GM12878 (cell line): ENCODE measurements around the gene PDE8B. TPM values are rescaled to one million over a fixed set of nuclear protein-coding genes. Genes with fewer than 3 reads are reported as not detected.

Experiments
- ATAC-seq: fragments of 200-7000 bp; cut with Tn5 transposase; 3 replicates; pipeline ENCODE4 v1.9.1; 2020; ENCODE audit warnings: mild to moderate bottlenecking, moderate library complexity
- BruUV-seq: library from RNA; stranded (reverse); fragments of 400-500 nt; replicated peaks from 2 replicates; lab custom pipeline; 2021; lab: Mats Ljungman, UMichigan
- CTCF ChIA-PET: fragments of 300-600 bp; sonication (Branson Sonifier 250); formaldehyde crosslinking; extraction: SDS; loops from one replicate; lab custom pipeline; 2021; ENCODE audit warnings: inconsistent platforms; lab: Yijun Ruan, JAX
- POLR2A ChIA-PET: fragments of 350-600 bp; formaldehyde crosslinking; extraction: SDS; loops from one replicate; lab custom pipeline; 2021; ENCODE audit warnings: inconsistent platforms; lab: Charles Lee
- RAD21 ChIA-PET: fragments of 300-600 bp; sonication (Branson Sonifier 250); formaldehyde crosslinking; loops from one replicate; lab custom pipeline; 2023; ENCODE audit warnings: antibody characterized with exemption; ENCODE audit not compliant: unreplicated experiment; lab: Charles Lee
- SMC1A ChIA-PET: fragments of 300-600 bp; sonication (Branson Sonifier 250); formaldehyde crosslinking; loops from one replicate; lab custom pipeline; 2023; ENCODE audit not compliant: unreplicated experiment, uncharacterized antibody; lab: Charles Lee
- DNase-seq: peaks from one replicate; pipeline ENCODE4 v3.0.0-alpha.2; 2011; ENCODE audit warnings: low read depth, low spot score
- FAIRE-seq: peaks from 3 replicates; lab custom pipeline; 2011; peaks lifted over from hg19 to GRCh38; lab: Jason Lieb, UNC
- H2AFZ ChIP-seq: 2 replicates; pipeline ENCODE4 v1.6.0; 2011; ENCODE audit warnings: low read depth, low read length, control low read depth; ENCODE audit not compliant: control insufficient read depth
- H3K27ac ChIP-seq: 2 replicates; pipeline ENCODE4 v1.5.1; 2011; ENCODE audit warnings: control low read depth; ENCODE audit not compliant: control insufficient read depth, insufficient read depth
- H3K27me3 ChIP-seq, 2 experiments: replicated peaks in 1 of 2; 2 replicates each; pipeline versions ENCODE4 v1.6.0 to v1.6.1; 2011; ENCODE audit warnings: low read length in 1 of 2; ENCODE audit not compliant: control insufficient read depth in 2 of 2, insufficient read depth in 2 of 2
- H3K36me3 ChIP-seq, 2 experiments: 2 replicates each; pipeline ENCODE4 v1.5.1; 2011; ENCODE audit warnings: low read length in 1 of 2; ENCODE audit not compliant: control insufficient read depth in 2 of 2, insufficient read depth in 2 of 2
- H3K4me1 ChIP-seq: 2 replicates; pipeline ENCODE4 v1.6.1; 2011; ENCODE audit warnings: mild to moderate bottlenecking, low read length, moderate library complexity, mixed read lengths; ENCODE audit not compliant: control insufficient read depth, insufficient read depth
- H3K4me2 ChIP-seq: 2 replicates; pipeline ENCODE4 v1.6.0; 2011; ENCODE audit warnings: control low read depth; ENCODE audit not compliant: control insufficient read depth, insufficient read depth
- H3K4me3 ChIP-seq: fragments of 200-600 bp; sonication (generic); 2 replicates; pipeline ENCODE4 v1.5.1; 2016
- H3K79me2 ChIP-seq: 2 replicates; pipeline ENCODE4 v1.6.0; 2011; ENCODE audit warnings: low read length; ENCODE audit not compliant: control insufficient read depth, insufficient read depth
- H3K9ac ChIP-seq: 2 replicates; pipeline ENCODE4 v1.8.0; 2011; ENCODE audit warnings: low read length, control low read depth, mixed read lengths; ENCODE audit not compliant: control insufficient read depth, insufficient read depth
- H3K9me3 ChIP-seq: replicated peaks from 3 replicates; pipeline ENCODE4 v1.5.1; 2011; ENCODE audit warnings: mild to moderate bottlenecking, low read length; ENCODE audit not compliant: control insufficient read depth, insufficient read depth
- H4K20me1 ChIP-seq: 2 replicates; pipeline ENCODE4 v1.6.0; 2011; ENCODE audit not compliant: control insufficient read depth, insufficient read depth
- IKZF1 ChIP-seq: fragments of 450-650 bp; conservative IDR thresholded peaks from 2 replicates; pipeline ENCODE4 v1.6.1; 2017; ENCODE audit warnings: antibody characterized with exemption, mild to moderate bottlenecking
- JUNB ChIP-seq: IDR thresholded peaks from 2 replicates; pipeline ENCODE4 v1.6.1; 2016; ENCODE audit warnings: antibody characterized with exemption, mild to moderate bottlenecking
- ZZZ3 ChIP-seq: IDR thresholded peaks from 2 replicates; pipeline ENCODE4 v1.6.1; 2011; ENCODE audit warnings: low read depth; ENCODE audit not compliant: control insufficient read depth, insufficient read length
- WGBS: methylation state at CpG from one replicate; pipeline ENCODE4 v1.1.6; 2016; ENCODE audit warnings: low lambda C conversion rate; ENCODE audit not compliant: insufficient replicate concordance, insufficient coverage; ENCODE audit errors: missing lambda C conversion rate; 5-methylcytosine and 5-hydroxymethylcytosine counted together
- in situ Hi-C: fragments of 300-500 bp; cut with MboI; formaldehyde crosslinking; loops from 9 replicates; pipeline ENCODE4 v1.14.3; 2018; ENCODE audit warnings: mixed read lengths
- intact Hi-C: fragments of 100-400 bp; cut with micrococcal nuclease; formaldehyde crosslinking; loops from one replicate; pipeline ENCODE4 v1.14.2; 2022; ENCODE audit not compliant: unreplicated experiment
- polyA plus RNA-seq, 11 experiments: library from polyadenylated mRNA; depleted of rRNA in 4 of 11; unstranded in 6 of 11; stranded (reverse) in 5 of 11; fragments of >200 nt; fragmentation: Nextera tagmentation in 4 of 11; fragmentation: Illumina TruSeq in 1 of 11; extraction: Ambion mirVana in 4 of 11; extraction: Trizol in 1 of 11; gene quantifications; 1 replicate in 1 of 11; 2 replicates in 10 of 11; pipeline versions ENCODE4 v1.2.1 to v1.2.3, GENCODE V29; 2011 to 2016; ENCODE audit warnings: inconsistent platforms in 2 of 11, missing spikeins in 2 of 11, low read depth in 1 of 11
- total RNA-seq, 4 experiments: library from RNA; depleted of rRNA in 3 of 4; stranded (reverse); fragments of >200 nt in 3 of 4; fragmentation: Illumina TruSeq in 1 of 4; extraction: Trizol in 1 of 4; gene quantifications; 2 replicates each; pipeline versions ENCODE4 v1.2.1 to v1.2.3, GENCODE V29; 2013 to 2021
- TF ChIP-seq, protein P1 (sequence below): IDR thresholded peaks from 2 replicates; pipeline ENCODE4 v1.6.1; 2011; ENCODE audit warnings: borderline replicate concordance, low read depth, mild to moderate bottlenecking, moderate library complexity, low read length; ENCODE audit not compliant: insufficient read depth, poor library complexity, severe bottlenecking

PDE8B gene
- total and polyA plus RNA-seq, 10 of the 15 experiments (the other 5 are each of a cell fraction or from before 2014, with no cell fraction given), result 0.03 to 0.44 (median 0.20) TPM; not detected in 3

DNA sequence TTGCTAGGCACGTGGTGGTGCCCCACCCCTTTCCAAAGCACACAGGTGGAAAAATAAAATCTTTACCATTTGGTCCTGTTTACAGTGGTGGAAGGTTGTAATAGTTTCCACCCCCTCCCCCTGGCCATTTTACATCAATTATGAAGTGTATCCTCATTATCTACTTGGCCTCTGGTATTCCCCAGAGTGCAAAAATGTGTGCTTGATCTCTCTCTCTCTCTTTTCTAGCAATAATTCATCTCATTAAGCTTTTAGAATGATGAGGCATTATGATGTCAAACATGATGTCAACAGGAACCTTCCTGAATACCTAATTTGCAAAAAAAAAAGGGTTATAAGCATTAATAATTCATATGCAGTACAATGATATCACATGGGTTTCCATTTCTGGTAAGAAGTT, 3.1 kb downstream of the PDE8B start (continued):
- TF ChIP-seq, protein P1, sequence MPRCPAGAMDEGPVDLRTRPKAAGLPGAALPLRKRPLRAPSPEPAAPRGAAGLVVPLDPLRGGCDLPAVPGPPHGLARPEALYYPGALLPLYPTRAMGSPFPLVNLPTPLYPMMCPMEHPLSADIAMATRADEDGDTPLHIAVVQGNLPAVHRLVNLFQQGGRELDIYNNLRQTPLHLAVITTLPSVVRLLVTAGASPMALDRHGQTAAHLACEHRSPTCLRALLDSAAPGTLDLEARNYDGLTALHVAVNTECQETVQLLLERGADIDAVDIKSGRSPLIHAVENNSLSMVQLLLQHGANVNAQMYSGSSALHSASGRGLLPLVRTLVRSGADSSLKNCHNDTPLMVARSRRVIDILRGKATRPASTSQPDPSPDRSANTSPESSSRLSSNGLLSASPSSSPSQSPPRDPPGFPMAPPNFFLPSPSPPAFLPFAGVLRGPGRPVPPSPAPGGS, result no peak
- no peak for TF ChIP-seq IKZF1

GRCh38 chr5:77214151-77214550, 3.7 kb downstream of the PDE8B start:
- no peak overlapping the region for H3K4me2 ChIP-seq
- no TSS peak for BruUV-seq
- intact Hi-C loops, result no loop called here
- no peaks in the 10 kb centered on the region for H3K36me3 ChIP-seq
- POLR2A ChIA-PET, result no interaction called here
- SMC1A ChIA-PET, result no interaction called here
- ATAC-seq (no peak), DNase-seq (no peak), FAIRE-seq (no peak)
- H3K27ac ChIP-seq, result no peak overlapping the region
- RAD21 ChIA-PET, result no interaction called here
- no peak overlapping the region for H2AFZ ChIP-seq
- no peak overlapping the region for H3K9ac ChIP-seq
- no peaks in the 10 kb centered on the region for H3K79me2 ChIP-seq
- no peak for TF ChIP-seq JUNB
- no peaks in the 10 kb centered on the region for H3K9me3 ChIP-seq
- no peaks in the 10 kb centered on the region for H3K4me1 ChIP-seq
- H4K20me1 ChIP-seq, result no peaks in the 10 kb centered on the region; the same call in 1 of the 2 replicates
- H3K4me3 ChIP-seq, result no peak overlapping the region
- CTCF ChIA-PET, result interaction anchor here (1.0 kb wide), 1 partner anchor 139 kb away, joined by 3 read pairs; no protein-coding TSS in a partner anchor
- H3K27me3 ChIP-seq, result peaks cover 12 to 23% of the 10 kb centered on the region in 2 experiments
- WGBS, result 67% methylated on average over 4 of the region's 4 CpGs
- in situ Hi-C loops, result no loop called here

- intact Hi-C loops (no loop called here), in situ Hi-C loops (no loop called here)
- Histone ChIP-seq H3K36me3 (no peaks in the 10 kb centered on the region), H3K9me3 (no peaks in the 10 kb centered on the region), H3K9ac (no peak overlapping the region), H3K4me2 (no peak overlapping the region), H3K4me1 (no peaks in the 10 kb centered on the region), H3K79me2 (no peaks in the 10 kb centered on the region), H3K27me3 (peaks cover 0 to 2% of the 10 kb centered on the region in 2 experiments; a peak in 2 of 4 replicates), H3K4me3 (no peak overlapping the region), H3K27ac (no peak overlapping the region), H2AFZ (no peak overlapping the region), H4K20me1 (no peaks in the 10 kb centered on the region)
- ChIA-PET CTCF (interaction anchor here (0.7 kb wide), 1 partner anchor 14 kb away, joined by 3 read pairs; no protein-coding TSS in a partner anchor), RAD21 (no interaction called here), POLR2A (no interaction called here), SMC1A (interaction anchor here (3.9 kb wide), 1 partner anchor 11 kb away, joined by 12 read pairs; no protein-coding TSS in a partner anchor)
- 3% methylated on average over 4 of the region's 4 CpGs for WGBS
- no peak for TF ChIP-seq ZZZ3
- BruUV-seq, result no TSS peak
- DNase-seq (no peak), ATAC-seq (peak; percentile 69), FAIRE-seq (no peak)
These were observed 7.8 kb downstream of the PDE8B start for GRCh38 chr5:77218263-77218662.
